Measurements from ENCODE around the gene KLHL26.

GRCh38 chr19:18655173-18655844, 18.5 kb downstream of the KLHL26 start:
- TF ChIP-seq SP1 (IDR thresholded peaks at IDR 0.05; ENCODE audit: low read depth) (no peak), ZBTB33 (IDR thresholded peaks at IDR 0.05; ENCODE audit: extremely low read depth, insufficient replicate concordance, low read length) (no peak), POLR2AphosphoS5 (IDR thresholded peaks at IDR 0.05; ENCODE audit: low read depth, low read length) (no peak)
- TF ChIP-seq, protein P1, sequence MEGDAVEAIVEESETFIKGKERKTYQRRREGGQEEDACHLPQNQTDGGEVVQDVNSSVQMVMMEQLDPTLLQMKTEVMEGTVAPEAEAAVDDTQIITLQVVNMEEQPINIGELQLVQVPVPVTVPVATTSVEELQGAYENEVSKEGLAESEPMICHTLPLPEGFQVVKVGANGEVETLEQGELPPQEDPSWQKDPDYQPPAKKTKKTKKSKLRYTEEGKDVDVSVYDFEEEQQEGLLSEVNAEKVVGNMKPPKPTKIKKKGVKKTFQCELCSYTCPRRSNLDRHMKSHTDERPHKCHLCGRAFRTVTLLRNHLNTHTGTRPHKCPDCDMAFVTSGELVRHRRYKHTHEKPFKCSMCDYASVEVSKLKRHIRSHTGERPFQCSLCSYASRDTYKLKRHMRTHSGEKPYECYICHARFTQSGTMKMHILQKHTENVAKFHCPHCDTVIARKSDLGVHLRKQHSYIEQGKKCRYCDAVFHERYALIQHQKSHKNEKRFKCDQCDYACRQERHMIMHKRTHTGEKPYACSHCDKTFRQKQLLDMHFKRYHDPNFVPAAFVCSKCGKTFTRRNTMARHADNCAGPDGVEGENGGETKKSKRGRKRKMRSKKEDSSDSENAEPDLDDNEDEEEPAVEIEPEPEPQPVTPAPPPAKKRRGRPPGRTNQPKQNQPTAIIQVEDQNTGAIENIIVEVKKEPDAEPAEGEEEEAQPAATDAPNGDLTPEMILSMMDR (IDR thresholded peaks at IDR 0.05 in 2 of 3, conservative IDR thresholded peaks at IDR 0.05 in 1 of 3; ENCODE audit: borderline replicate concordance in 1 of 3, insufficient read depth in 1 of 3, low read depth in 2 of 3, low read length in 2 of 3) = no peak
- TF ChIP-seq, protein P2, sequence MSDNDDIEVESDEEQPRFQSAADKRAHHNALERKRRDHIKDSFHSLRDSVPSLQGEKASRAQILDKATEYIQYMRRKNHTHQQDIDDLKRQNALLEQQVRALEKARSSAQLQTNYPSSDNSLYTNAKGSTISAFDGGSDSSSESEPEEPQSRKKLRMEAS (IDR thresholded peaks at IDR 0.05) = no peak

Measured in HCT116 (cell line).